HepG2 (cell line): ENCODE data around the gene CAMTA1. TPM values are rescaled to one million over a fixed set of nuclear protein-coding genes. Genes with fewer than 3 reads are reported as not detected.

ENCODE experiments used
- ASH2L ChIP-seq: fragments of 300-600, 200-600 bp; sonication (generic); IDR thresholded peaks from 2 replicates; pipeline ENCODE4 v1.7.0; 2017; ENCODE audit warnings: low read depth, mild to moderate bottlenecking, moderate library complexity, mixed read lengths, low read length; ENCODE audit not compliant: insufficient read length
- BATF2 ChIP-seq: sonication (generic); formaldehyde crosslinking; IDR thresholded peaks from 2 replicates; pipeline ENCODE4 v1.8.0; 2022; ENCODE audit warnings: mild to moderate bottlenecking, missing genetic modification reagents, moderate library complexity
- BRF2 ChIP-seq: sonication (generic); formaldehyde crosslinking; IDR thresholded peaks from 2 replicates; pipeline ENCODE4 v1.8.1; 2022; ENCODE audit warnings: mild to moderate bottlenecking, missing genetic modification reagents
- IRF9 ChIP-seq: sonication (generic); formaldehyde crosslinking; IDR thresholded peaks from 2 replicates; pipeline ENCODE4 v1.8.0; 2022; ENCODE audit warnings: missing genetic modification reagents, mild to moderate bottlenecking, borderline replicate concordance
- ISL2 ChIP-seq: sonication (generic); formaldehyde crosslinking; IDR thresholded peaks from 2 replicates; pipeline ENCODE4 v1.5.0; 2020; ENCODE audit warnings: missing genetic modification reagents
- KAT8 ChIP-seq: IDR thresholded peaks from 2 replicates; pipeline ENCODE4 v1.6.1; 2016; ENCODE audit warnings: missing genetic modification reagents, missing compliant biosample characterization
- KLF16 ChIP-seq, 2 experiments: sonication (generic) in 1 of 2; formaldehyde crosslinking in 1 of 2; IDR thresholded peaks; 2 replicates each; pipeline versions ENCODE4 v1.6.1 to v1.8.0; 2016 to 2023; ENCODE audit warnings: missing genetic modification reagents in 2 of 2, missing compliant biosample characterization in 1 of 2
- NBN ChIP-seq: fragments of 450-650 bp; conservative IDR thresholded peaks from 2 replicates; pipeline ENCODE4 v1.6.1; 2017
- NCOR1 ChIP-seq: fragments of 200-600 bp; sonication (generic); IDR thresholded peaks from 2 replicates; pipeline ENCODE4 v1.7.0; 2017; ENCODE audit warnings: antibody characterized with exemption, low read length, borderline replicate concordance
- RORA ChIP-seq: sonication (generic); formaldehyde crosslinking; IDR thresholded peaks from 2 replicates; pipeline ENCODE4 v1.5.0; 2020; ENCODE audit warnings: mild to moderate bottlenecking, missing genetic modification reagents, moderate library complexity
- SP4 ChIP-seq: sonication (generic); formaldehyde crosslinking; IDR thresholded peaks from 2 replicates; pipeline ENCODE4 v1.8.1; 2023; ENCODE audit warnings: mild to moderate bottlenecking, missing genetic modification reagents
- TARDBP ChIP-seq: sonication (generic); formaldehyde crosslinking; IDR thresholded peaks from 2 replicates; pipeline ENCODE4 v1.8.0; 2022; ENCODE audit warnings: mild to moderate bottlenecking, missing genetic modification reagents
- TRIM22 ChIP-seq: fragments of 450-650 bp; IDR thresholded peaks from 2 replicates; pipeline ENCODE4 v1.6.1; 2017
- ZBTB44 ChIP-seq: sonication (generic); formaldehyde crosslinking; IDR thresholded peaks from 2 replicates; pipeline ENCODE4 v1.4.0; 2020; ENCODE audit warnings: missing genetic modification reagents
- ZBTB7B ChIP-seq: sonication (generic); formaldehyde crosslinking; IDR thresholded peaks from 2 replicates; pipeline ENCODE4 v1.4.0; 2020; ENCODE audit warnings: missing genetic modification reagents
- ZGPAT ChIP-seq: IDR thresholded peaks from 2 replicates; pipeline ENCODE4 v1.6.1; 2016; ENCODE audit warnings: mild to moderate bottlenecking
- ZNF232 ChIP-seq: sonication (generic); formaldehyde crosslinking; IDR thresholded peaks from 2 replicates; pipeline ENCODE4 v1.4.0; 2020; ENCODE audit warnings: missing genetic modification reagents, borderline replicate concordance
- ZNF235 ChIP-seq: sonication (generic); formaldehyde crosslinking; IDR thresholded peaks from 2 replicates; pipeline ENCODE4 v1.8.1; 2023; ENCODE audit warnings: mild to moderate bottlenecking, missing genetic modification reagents, borderline replicate concordance
- ZNF263 ChIP-seq: sonication (generic); formaldehyde crosslinking; IDR thresholded peaks from 2 replicates; pipeline ENCODE4 v1.4.0; 2020; ENCODE audit warnings: missing genetic modification reagents
- ZNF512 ChIP-seq: sonication (generic); formaldehyde crosslinking; IDR thresholded peaks from 2 replicates; pipeline ENCODE4 v1.4.0; 2020; ENCODE audit warnings: mild to moderate bottlenecking, missing genetic modification reagents
- polyA plus RNA-seq, 8 experiments: library from polyadenylated mRNA; depleted of rRNA in 3 of 8; stranded (reverse) in 7 of 8; unstranded in 1 of 8; fragments of >200 nt; fragmentation: Illumina TruSeq in 4 of 8; extraction: Trizol in 4 of 8; gene quantifications; 2 replicates each; pipeline versions ENCODE4 v1.2.1 to v1.2.3, GENCODE V29; 2011 to 2016; ENCODE audit warnings: low read depth in 4 of 8, missing spikeins in 1 of 8, mixed read lengths in 1 of 8; ENCODE audit not compliant: insufficient read depth in 1 of 8
- total RNA-seq, 5 experiments: library from RNA; depleted of rRNA; stranded (reverse); fragments of >200 nt; fragmentation: Illumina TruSeq; extraction: Trizol; gene quantifications; 2 replicates each; pipeline ENCODE4 v1.2.3, GENCODE V29; 2016; ENCODE audit warnings: low read depth in 1 of 5

CAMTA1 gene
- total and polyA plus RNA-seq, 2 of the 13 experiments (the other 11 are each of a cell fraction or from before 2014, with no cell fraction given) = 25.0 to 36.4 TPM

GRCh38 chr1:6785728-6786505 lies 663 bp downstream of the CAMTA1 start (continued):
- TF ChIP-seq ZNF235 (CRISPR knock-in tag) = no peak
- no peak for TF ChIP-seq NBN
- no peak for TF ChIP-seq ZGPAT (CRISPR knock-in tag)
- no peak for TF ChIP-seq TARDBP (CRISPR knock-in tag)
- peak; percentile 54; the same call in 1 of the 2 replicates for TF ChIP-seq SP4 (CRISPR knock-in tag)
- no peak for TF ChIP-seq NCOR1
- no peak for TF ChIP-seq ZNF512 (CRISPR knock-in tag)
- TF ChIP-seq ZNF263 (CRISPR knock-in tag) = no peak
- TF ChIP-seq KLF16 (CRISPR knock-in tag; IDR thresholded peaks at IDR 0.05) = no peak
- no peak for TF ChIP-seq RORA (CRISPR knock-in tag)
- TF ChIP-seq IRF9 (CRISPR knock-in tag) = 0 out of 2 replicates have a peak, but pooled peaks have one; percentile 31
- no peak for TF ChIP-seq BATF2 (CRISPR knock-in tag)
- TF ChIP-seq ZNF232 (CRISPR knock-in tag) = no peak
- TF ChIP-seq ZBTB7B (CRISPR knock-in tag) = 0 out of 2 replicates have a peak, but pooled peaks have one; percentile 23
- TF ChIP-seq ZBTB44 (CRISPR knock-in tag) = no peak
- TF ChIP-seq TRIM22 = no peak
- no peak for TF ChIP-seq BRF2
- no peak for TF ChIP-seq ISL2 (CRISPR knock-in tag)
- TF ChIP-seq ASH2L = peak; percentile 50
- no peak for TF ChIP-seq KAT8 (CRISPR knock-in tag)
